ENCODE data around the gene ARAP3.

ARAP3 gene

DNA sequence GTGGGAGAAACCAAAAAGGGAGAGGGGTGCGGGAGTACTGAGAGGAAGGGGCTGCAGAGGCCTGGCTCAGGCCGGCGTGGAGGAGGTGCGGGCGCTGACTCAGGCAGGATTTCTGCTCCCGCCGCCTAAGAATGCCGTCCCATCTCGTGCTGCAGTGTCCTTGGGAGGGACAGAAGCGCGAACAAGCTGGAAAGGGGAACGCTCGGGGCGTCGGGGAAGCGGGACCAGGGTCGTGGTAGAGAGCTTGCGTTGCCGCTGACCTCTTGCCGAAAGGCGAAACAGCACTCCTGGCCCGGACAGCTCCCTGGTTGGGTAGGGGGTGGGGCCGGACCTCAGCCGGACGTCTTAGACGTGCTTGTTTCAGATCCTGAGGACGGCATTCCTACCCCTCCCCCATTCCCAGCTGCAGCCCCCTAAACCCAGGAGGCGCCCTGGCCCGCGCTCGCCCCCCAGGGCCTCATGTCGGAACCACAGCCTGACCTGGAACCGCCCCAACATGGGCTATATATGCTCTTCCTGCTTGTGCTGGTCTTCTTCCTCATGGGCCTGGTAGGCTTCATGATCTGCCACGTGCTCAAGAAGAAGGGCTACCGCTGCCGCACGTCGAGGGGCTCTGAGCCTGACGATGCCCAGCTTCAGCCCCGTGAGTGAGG is 44.1 kb downstream of the ARAP3 start:
- ChIA-PET CTCF (interaction anchor here (0.9 to 11.9 kb wide), 7 partner anchors 9 to 323 kb away, joined by 3 to 314 read pairs (median 21); partner anchors contain the start of genes DIAPH1 and FCHSD1), POLR2A (interaction anchor here (1.8 to 2.0 kb wide), 2 partner anchors 16 to 46 kb away, joined by 10 to 15 read pairs; no protein-coding TSS in a partner anchor)
- no peak for DNase-seq (ENCODE audit: low read depth, low spot score)
- TF ChIP-seq, protein P1, sequence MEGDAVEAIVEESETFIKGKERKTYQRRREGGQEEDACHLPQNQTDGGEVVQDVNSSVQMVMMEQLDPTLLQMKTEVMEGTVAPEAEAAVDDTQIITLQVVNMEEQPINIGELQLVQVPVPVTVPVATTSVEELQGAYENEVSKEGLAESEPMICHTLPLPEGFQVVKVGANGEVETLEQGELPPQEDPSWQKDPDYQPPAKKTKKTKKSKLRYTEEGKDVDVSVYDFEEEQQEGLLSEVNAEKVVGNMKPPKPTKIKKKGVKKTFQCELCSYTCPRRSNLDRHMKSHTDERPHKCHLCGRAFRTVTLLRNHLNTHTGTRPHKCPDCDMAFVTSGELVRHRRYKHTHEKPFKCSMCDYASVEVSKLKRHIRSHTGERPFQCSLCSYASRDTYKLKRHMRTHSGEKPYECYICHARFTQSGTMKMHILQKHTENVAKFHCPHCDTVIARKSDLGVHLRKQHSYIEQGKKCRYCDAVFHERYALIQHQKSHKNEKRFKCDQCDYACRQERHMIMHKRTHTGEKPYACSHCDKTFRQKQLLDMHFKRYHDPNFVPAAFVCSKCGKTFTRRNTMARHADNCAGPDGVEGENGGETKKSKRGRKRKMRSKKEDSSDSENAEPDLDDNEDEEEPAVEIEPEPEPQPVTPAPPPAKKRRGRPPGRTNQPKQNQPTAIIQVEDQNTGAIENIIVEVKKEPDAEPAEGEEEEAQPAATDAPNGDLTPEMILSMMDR (IDR thresholded peaks at IDR 0.05; ENCODE audit: insufficient read depth, low read length, missing control alignments): peak; percentile 40
- H3K4me3 ChIP-seq (ENCODE audit: low read depth, low read length): peak overlapping the region; percentile 99

DNA sequence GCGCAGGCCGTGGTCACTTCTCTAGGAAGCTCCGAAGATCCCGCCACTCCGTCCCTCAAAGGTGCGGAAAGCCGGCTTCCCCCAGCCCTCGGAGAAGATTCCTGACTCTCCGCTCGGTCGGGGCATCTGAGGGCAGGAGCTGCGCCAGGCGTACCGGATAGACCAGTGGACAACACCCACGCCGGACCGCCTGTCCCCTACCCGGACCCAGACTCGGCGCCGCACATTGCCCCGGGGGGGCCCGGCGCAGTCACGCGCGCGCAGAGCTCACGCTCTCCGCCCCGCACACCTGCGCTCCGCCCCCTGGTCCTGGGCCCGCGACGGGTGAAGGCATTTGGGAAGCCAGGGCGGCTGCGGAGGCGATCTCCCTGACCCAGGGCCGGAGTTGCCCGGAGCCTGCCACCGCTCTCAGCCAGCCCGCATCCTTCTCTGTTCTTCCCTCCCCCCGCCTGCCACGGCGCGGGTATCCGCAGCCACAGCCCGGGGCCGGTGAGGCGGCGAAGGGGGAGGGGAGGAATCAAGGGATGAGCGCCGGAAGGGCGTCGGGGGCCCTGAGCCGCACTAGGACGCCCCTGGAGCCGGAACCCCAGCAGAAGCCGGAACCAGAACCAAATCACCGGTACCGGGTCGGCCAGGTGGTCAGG is 44.8 kb downstream of the ARAP3 start:
- H3K4me3 ChIP-seq (ENCODE audit: low read depth, low read length): peak overlapping the region; percentile 99
- TF ChIP-seq, protein P1 (IDR thresholded peaks at IDR 0.05; ENCODE audit: insufficient read depth, low read length, missing control alignments): no peak
- ChIA-PET CTCF (interaction anchor here (0.6 to 11.9 kb wide), 8 partner anchors 10 to 1490 kb away, joined by 3 to 314 read pairs (median 14); partner anchors contain the start of genes DIAPH1 and FCHSD1), POLR2A (interaction anchor here (0.6 to 2.0 kb wide), 11 partner anchors 11 to 1199 kb away, joined by 3 to 15 read pairs (median 3); partner anchors contain the start of gene DIAPH1)
- DNase-seq (ENCODE audit: low read depth, low spot score): no peak

DNA sequence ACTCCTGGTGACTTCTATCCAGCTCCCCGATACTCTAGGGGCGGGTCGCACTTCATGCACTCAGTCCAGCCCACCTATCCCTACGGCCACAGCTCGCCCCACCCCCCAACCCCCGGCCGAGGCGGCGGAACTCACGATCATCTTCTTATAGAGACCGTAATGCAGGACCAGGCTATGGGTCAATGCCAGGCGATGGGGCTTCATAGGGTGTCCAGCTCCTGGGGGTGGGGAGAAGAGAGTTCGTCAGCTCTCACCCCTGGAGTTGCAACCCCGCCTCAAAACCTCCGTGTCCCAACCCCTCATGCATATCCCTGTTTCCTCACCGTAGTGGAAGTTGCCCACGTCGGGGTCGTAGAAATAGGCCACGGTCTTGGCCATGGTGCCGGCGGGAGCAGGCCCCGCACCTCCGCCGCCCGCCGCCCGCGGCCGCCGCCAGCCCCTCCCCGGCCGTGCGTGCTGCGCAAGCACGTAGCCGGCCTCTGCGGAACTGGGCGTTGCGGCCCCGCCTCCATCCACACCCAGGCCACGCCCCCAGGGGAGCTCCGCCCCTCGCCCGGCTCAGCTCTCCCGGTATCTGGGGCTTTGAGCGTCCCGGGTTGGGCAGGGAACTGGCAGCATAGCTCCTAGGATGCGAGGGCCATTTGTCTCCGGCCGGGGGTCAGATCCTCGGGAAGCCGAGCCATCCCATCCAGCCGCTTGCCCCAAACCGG is 45.5 kb downstream of the ARAP3 start, which contains the start of the genes HDAC3 and RELL2:
Gene HDAC3 (minus strand): TSS at position 437 of the 710 bp plus-strand sequence. CDS start 59 bp downstream, at position 378.
Gene RELL2 (plus strand): TSS at position 585 of the 710 bp plus-strand sequence. CDS start 1,229 bp downstream, outside the sequence.
- H3K4me3 ChIP-seq (ENCODE audit: low read depth, low read length): peak within 1 kb of the TSS; percentile 99
- TF ChIP-seq, protein P1 (IDR thresholded peaks at IDR 0.05; ENCODE audit: insufficient read depth, low read length, missing control alignments): no peak
- POLR2A ChIA-PET: interaction anchor here (0.6 to 2.0 kb wide), 12 partner anchors 11 to 1200 kb away, joined by 3 to 15 read pairs (median 3); partner anchors contain the start of gene DIAPH1
- CTCF ChIA-PET: interaction anchor here (0.6 to 11.9 kb wide), 7 partner anchors 10 to 1490 kb away, joined by 3 to 314 read pairs (median 21); partner anchors contain the start of gene DIAPH1
- no peak for DNase-seq (ENCODE audit: low read depth, low spot score)

DNA sequence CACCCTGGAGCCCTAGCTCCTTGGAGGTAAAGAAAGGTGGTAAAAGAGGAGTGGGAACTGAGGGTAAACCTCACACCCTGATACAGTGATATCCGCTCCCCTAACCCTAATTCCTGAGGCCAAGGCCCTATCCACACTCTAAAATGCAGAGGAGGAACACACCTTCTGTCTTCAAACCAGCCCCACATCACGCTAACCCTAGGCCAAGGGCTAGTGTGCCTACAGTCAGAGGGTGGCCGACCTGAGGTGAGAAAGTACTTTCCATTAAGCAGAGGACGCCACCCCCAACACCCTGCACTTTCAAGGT is 46.0 kb downstream of the ARAP3 start:
- ChIA-PET POLR2A (interaction anchor here (1.1 to 2.0 kb wide), 5 partner anchors 11 to 1136 kb away, joined by 3 to 15 read pairs (median 6); partner anchors contain the start of gene DIAPH1), CTCF (interaction anchor here (1.9 to 11.9 kb wide), 5 partner anchors 10 to 43 kb away, joined by 5 to 314 read pairs (median 33); partner anchors contain the start of gene DIAPH1)
- peak overlapping the region; percentile 99 for H3K4me3 ChIP-seq (ENCODE audit: low read depth, low read length)
- no peak for DNase-seq (ENCODE audit: low read depth, low spot score)
- TF ChIP-seq, protein P1 (IDR thresholded peaks at IDR 0.05; ENCODE audit: insufficient read depth, low read length, missing control alignments): no peak

DNA sequence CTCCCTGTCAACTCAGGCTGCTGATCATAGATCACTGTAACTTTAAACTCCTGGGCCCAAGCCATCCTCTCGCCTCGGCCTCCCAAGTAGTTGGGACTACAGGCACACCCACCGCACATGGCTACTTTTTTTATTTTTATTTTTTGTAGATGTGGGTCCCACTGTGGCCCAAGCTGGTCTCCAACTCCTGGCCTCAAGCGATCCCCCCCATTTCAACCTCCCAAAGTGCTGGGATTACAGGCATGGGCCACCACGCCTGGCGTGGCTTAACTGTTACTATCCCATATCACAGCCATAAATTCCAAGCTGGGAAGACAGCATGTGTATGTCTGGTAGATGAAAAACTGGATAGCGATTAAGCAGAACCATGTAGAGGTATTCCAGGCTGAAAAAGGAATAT is 46.4 kb downstream of the ARAP3 start:
- DNase-seq (ENCODE audit: low read depth, low spot score): no peak
- ChIA-PET POLR2A (interaction anchor here (1.1 to 2.0 kb wide), 3 partner anchors 14 to 1137 kb away, joined by 3 to 13 read pairs (median 6); partner anchors contain the start of gene DIAPH1), CTCF (interaction anchor here (1.9 to 11.9 kb wide), 5 partner anchors 9 to 43 kb away, joined by 5 to 314 read pairs (median 33); partner anchors contain the start of gene DIAPH1)
- TF ChIP-seq, protein P1 (IDR thresholded peaks at IDR 0.05; ENCODE audit: insufficient read depth, low read length, missing control alignments): no peak
- H3K4me3 ChIP-seq (ENCODE audit: low read depth, low read length): peak overlapping the region; percentile 99

Data from AG04449 (cell line).